WTC11 (cell line): ENCODE data around the gene RAI1.

Source experiments
- ATF1 ChIP-seq: sonication (generic); formaldehyde crosslinking; IDR thresholded peaks from 2 replicates; pipeline ENCODE4 v1.8.1; 2023; ENCODE audit warnings: mild to moderate bottlenecking, moderate library complexity, missing genetic modification reagents
- ATF2 ChIP-seq: sonication (generic); formaldehyde crosslinking; IDR thresholded peaks from 2 replicates; pipeline ENCODE4 v1.8.1; 2022; ENCODE audit warnings: low read depth, missing genetic modification reagents, borderline replicate concordance
- CTCF ChIP-seq: fragments of 200-600 bp; IDR thresholded peaks from 2 replicates; pipeline ENCODE4 v1.8.0; 2022; ENCODE audit warnings: antibody characterized with exemption
- E2F4 ChIP-seq: sonication (generic); formaldehyde crosslinking; IDR thresholded peaks from 2 replicates; pipeline ENCODE4 v1.8.1; 2022; ENCODE audit warnings: low read depth, mild to moderate bottlenecking, moderate library complexity, missing genetic modification reagents, borderline replicate concordance
- ESRRA ChIP-seq: sonication (generic); formaldehyde crosslinking; IDR thresholded peaks from 2 replicates; pipeline ENCODE4 v1.8.1; 2022; ENCODE audit warnings: mild to moderate bottlenecking, missing genetic modification reagents, borderline replicate concordance
- GTF2I ChIP-seq: fragments of 250-450 bp; sonication (Bioruptor Pico); conservative IDR thresholded peaks from 2 replicates; pipeline ENCODE4 v1.4.0; 2021; ENCODE audit warnings: mild to moderate bottlenecking
- KAT7 ChIP-seq: sonication (generic); formaldehyde crosslinking; IDR thresholded peaks from 2 replicates; pipeline ENCODE4 v1.8.1; 2023; ENCODE audit warnings: missing genetic modification reagents, mild to moderate bottlenecking, borderline replicate concordance
- MLX ChIP-seq: sonication (generic); formaldehyde crosslinking; IDR thresholded peaks from 2 replicates; pipeline ENCODE4 v1.8.1; 2023; ENCODE audit warnings: mild to moderate bottlenecking, missing genetic modification reagents, moderate library complexity
- NR3C1 ChIP-seq: sonication (generic); formaldehyde crosslinking; conservative IDR thresholded peaks from 2 replicates; pipeline ENCODE4 v1.8.1; 2023; ENCODE audit warnings: low read depth, mild to moderate bottlenecking, missing genetic modification reagents
- RORB ChIP-seq: fragments of 250-450 bp; sonication (Bioruptor Pico); IDR thresholded peaks from 2 replicates; pipeline ENCODE4 v1.9.0; 2021; ENCODE audit warnings: mild to moderate bottlenecking
- SMAD4 ChIP-seq: sonication (generic); formaldehyde crosslinking; IDR thresholded peaks from 2 replicates; pipeline ENCODE4 v1.8.0; 2022; ENCODE audit warnings: mild to moderate bottlenecking, missing genetic modification reagents
- ZNF423 ChIP-seq: fragments of 250-450 bp; sonication (Bioruptor Pico); IDR thresholded peaks from 2 replicates; pipeline ENCODE4 v2.1.2; 2022; ENCODE audit warnings: mild to moderate bottlenecking, moderate library complexity

- TF ChIP-seq CTCF (no peak), NR3C1 (CRISPR knock-in tag) (no peak), ATF2 (CRISPR knock-in tag) (no peak), ZNF423 (CRISPR knock-in tag) (no peak), RORB (CRISPR knock-in tag) (no peak), ESRRA (CRISPR knock-in tag) (no peak), MLX (CRISPR knock-in tag) (no peak), ATF1 (CRISPR knock-in tag) (no peak), SMAD4 (no peak), KAT7 (CRISPR knock-in tag) (no peak), E2F4 (CRISPR knock-in tag) (no peak), GTF2I (CRISPR knock-in tag) (no peak)
Measured at GRCh38 chr17:17824119-17824782, 143.0 kb downstream of the RAI1 start.
